RWPE2 (cell line): ENCODE results near the gene DIPK1C.
"Not testable (repeated sequence)": the region's sequence is repeated elsewhere in the genome, so short reads cannot be mapped to it uniquely, and the experiment has no call there.

Source experiments
- ATAC-seq: fragments of 200-7000 bp; cut with Tn5 transposase; 3 replicates; pipeline ENCODE4 v1.9.1; 2021; ENCODE audit warnings: low read depth
- DNase-seq: peaks from one replicate; pipeline ENCODE4 v3.0.0-alpha.2; 2020; ENCODE audit warnings: low spot score
- H3K27ac ChIP-seq: fragments of 450-650 bp; 2 replicates; pipeline ENCODE4 v1.5.1; 2017; ENCODE audit warnings: mild to moderate bottlenecking; ENCODE audit not compliant: poor library complexity, severe bottlenecking
- H3K27me3 ChIP-seq: fragments of 250-450 bp; sonication (Bioruptor Pico); 2 replicates; pipeline ENCODE4 v1.5.1; 2021; ENCODE audit warnings: mild to moderate bottlenecking, moderate library complexity; ENCODE audit not compliant: insufficient read depth, poor library complexity, severe bottlenecking
- H3K36me3 ChIP-seq: fragments of 250-450 bp; sonication (Bioruptor Pico); 2 replicates; pipeline ENCODE4 v1.5.1; 2020; ENCODE audit warnings: low read depth, mild to moderate bottlenecking, moderate library complexity
- H3K4me1 ChIP-seq: fragments of 250-450 bp; sonication (Bioruptor Pico); 2 replicates; pipeline ENCODE4 v1.5.1; 2021; ENCODE audit warnings: mild to moderate bottlenecking, moderate library complexity; ENCODE audit not compliant: insufficient read depth, poor library complexity, severe bottlenecking
- H3K4me3 ChIP-seq: fragments of 250-450 bp; sonication (Bioruptor Pico); 2 replicates; pipeline ENCODE4 v1.5.1; 2021; ENCODE audit warnings: mild to moderate bottlenecking, moderate library complexity; ENCODE audit not compliant: severe bottlenecking
- H3K9me3 ChIP-seq: fragments of 250-450 bp; sonication (Bioruptor Pico); 2 replicates; pipeline ENCODE4 v1.5.1; 2021; ENCODE audit warnings: mild to moderate bottlenecking, moderate library complexity; ENCODE audit not compliant: severe bottlenecking
- CTCF ChIP-seq: fragments of 450-650 bp; IDR thresholded peaks from one replicate; pipeline ENCODE4 v1.5.1; 2017; ENCODE audit warnings: mild to moderate bottlenecking, moderate library complexity; ENCODE audit not compliant: poor library complexity, severe bottlenecking

DIPK1C gene

GRCh38 chr18:74457043-74457724 is at the start of gene DIPK1C:
Gene DIPK1C (minus strand): TSS chr18:74457308. CDS start chr18:74457259, 49 bp downstream.
- TF ChIP-seq CTCF: no peak
- DNase-seq (no peak), ATAC-seq (0 out of 3 replicates have a peak, but pooled peaks have one; percentile 22)
- H3K36me3 ChIP-seq: no peaks in the 10 kb centered on the region
- peaks cover 67% of the 10 kb centered on the region for H3K27me3 ChIP-seq
- no peak within 1 kb of the TSS for H3K27ac ChIP-seq
- H3K4me3 ChIP-seq: no peak within 1 kb of the TSS
- H3K4me1 ChIP-seq: no peaks in the 10 kb centered on the region
- no peaks in the 10 kb centered on the region for H3K9me3 ChIP-seq

- no peaks in the 10 kb centered on the region for H3K9me3 ChIP-seq
- no peak for DNase-seq
- no peak for TF ChIP-seq CTCF
- H3K27me3 ChIP-seq: no peaks in the 10 kb centered on the region
- H3K36me3 ChIP-seq: peaks cover 90% of the 10 kb centered on the region
- H3K4me3 ChIP-seq: no peak overlapping the region
- ATAC-seq: no peak
- H3K4me1 ChIP-seq: peaks cover 5% of the 10 kb centered on the region
- H3K27ac ChIP-seq: no peak overlapping the region
These were observed 49.5 kb upstream of the DIPK1C start for GRCh38 chr18:74506448-74507084.

- H3K36me3 ChIP-seq: peaks cover 91% of the 10 kb centered on the region
- no peak overlapping the region for H3K4me3 ChIP-seq
- ATAC-seq (no peak), DNase-seq (no peak)
- no peak overlapping the region for H3K27ac ChIP-seq
- peaks cover 6% of the 10 kb centered on the region for H3K4me1 ChIP-seq
- H3K27me3 ChIP-seq: no peaks in the 10 kb centered on the region
- no peak for TF ChIP-seq CTCF
- H3K9me3 ChIP-seq: no peaks in the 10 kb centered on the region
These were observed 48.7 kb upstream of the DIPK1C start for GRCh38 chr18:74505776-74506175.

GRCh38 chr18:74503137-74503536 is 46.0 kb upstream of the DIPK1C start:
- H3K4me1 ChIP-seq: peaks cover 11% of the 10 kb centered on the region
- H3K27me3 ChIP-seq: no peaks in the 10 kb centered on the region
- peaks cover 74% of the 10 kb centered on the region for H3K36me3 ChIP-seq
- no peak for TF ChIP-seq CTCF
- H3K4me3 ChIP-seq: no peak overlapping the region
- ATAC-seq (no peak), DNase-seq (no peak)
- no peaks in the 10 kb centered on the region for H3K9me3 ChIP-seq
- H3K27ac ChIP-seq: no peak overlapping the region

- ATAC-seq (peak; percentile 60), DNase-seq (no peak)
- Histone ChIP-seq H3K27ac (peak overlapping the region; percentile 81), H3K27me3 (no peaks in the 10 kb centered on the region), H3K9me3 (no peaks in the 10 kb centered on the region), H3K36me3 (peaks cover 57% of the 10 kb centered on the region), H3K4me1 (peaks cover 11% of the 10 kb centered on the region), H3K4me3 (peak overlapping the region; percentile 25)
- no peak for TF ChIP-seq CTCF
These were observed 44.3 kb upstream of the DIPK1C start for GRCh38 chr18:74501386-74501785.

- H3K36me3 ChIP-seq: peaks cover 51% of the 10 kb centered on the region
- peak overlapping the region; percentile 81 for H3K27ac ChIP-seq
- not testable (repeated sequence) for H3K27me3 ChIP-seq, DNase-seq, H3K9me3 ChIP-seq, ATAC-seq
- H3K4me1 ChIP-seq: peaks cover 11% of the 10 kb centered on the region
- peak overlapping the region; percentile 25 for H3K4me3 ChIP-seq
These were observed 43.7 kb upstream of the DIPK1C start for GRCh38 chr18:74500774-74501173.
